IMR-90 (cell line): ENCODE results near the gene FOLR2. TPM values are rescaled to one million over a fixed set of nuclear protein-coding genes. Genes with fewer than 3 reads are reported as not detected.

ENCODE experiments used
- ATAC-seq: fragments of 200-7000 bp; cut with Tn5 transposase; 2 replicates; pipeline ENCODE4 v1.9.1; 2020; ENCODE audit warnings: low read depth, mild to moderate bottlenecking, moderate library complexity
- BruUV-seq: library from RNA; stranded (reverse); fragments of 400-500 nt; replicated peaks from 2 replicates; lab custom pipeline; 2021; lab: Mats Ljungman, UMichigan
- CTCF ChIA-PET: fragments of 300-600 bp; formaldehyde crosslinking; extraction: SDS; loops from one replicate; lab custom pipeline; 2021; ENCODE audit warnings: antibody characterized with exemption; lab: Yijun Ruan, JAX
- POLR2A ChIA-PET: fragments of 300-600 bp; sonication (Branson Sonifier 250); formaldehyde crosslinking; loops from one replicate; lab custom pipeline; 2022; ENCODE audit warnings: antibody characterized with exemption; ENCODE audit not compliant: unreplicated experiment; lab: Charles Lee
- DNase-seq: peaks from one replicate; pipeline ENCODE4 v3.0.0; 2013
- H2AFZ ChIP-seq: replicated peaks from 2 replicates; pipeline ENCODE3; 2013; ENCODE audit warnings: low read length, mild to moderate bottlenecking; ENCODE audit not compliant: poor library complexity
- H2AK5ac ChIP-seq: 2 replicates; pipeline ENCODE4 v1.6.1; 2013; ENCODE audit warnings: low read depth, low read length, inconsistent platforms
- H2AK9ac ChIP-seq: replicated peaks from 2 replicates; pipeline ENCODE3; 2013; ENCODE audit warnings: mild to moderate bottlenecking, low read depth, low read length, moderate library complexity; ENCODE audit not compliant: poor library complexity
- H2BK120ac ChIP-seq: 2 replicates; pipeline ENCODE4 v1.6.1; 2013; ENCODE audit warnings: low read depth, low read length, inconsistent platforms
- H2BK15ac ChIP-seq: 3 replicates; pipeline ENCODE4 v1.6.1; 2013; ENCODE audit warnings: low read depth, low read length, inconsistent platforms
- H2BK20ac ChIP-seq: 2 replicates; pipeline ENCODE4 v1.6.1; 2013; ENCODE audit warnings: low read depth, mild to moderate bottlenecking, inconsistent platforms, low read length, moderate library complexity
- H2BK5ac ChIP-seq: 2 replicates; pipeline ENCODE4 v1.6.1; 2013; ENCODE audit warnings: mild to moderate bottlenecking, low read depth, low read length, inconsistent platforms; ENCODE audit not compliant: poor library complexity, severe bottlenecking
- H3K14ac ChIP-seq: replicated peaks from 2 replicates; pipeline ENCODE4 v1.6.1; 2013; ENCODE audit warnings: low read depth, low read length, inconsistent platforms
- H3K18ac ChIP-seq: 2 replicates; pipeline ENCODE4 v1.6.1; 2013; ENCODE audit warnings: low read depth, low read length, control low read depth
- H3K23ac ChIP-seq: 2 replicates; pipeline ENCODE4 v1.6.1; 2013; ENCODE audit warnings: low read depth, low read length, inconsistent platforms
- H3K27ac ChIP-seq: 2 replicates; pipeline ENCODE4 v1.5.1; 2013; ENCODE audit warnings: mild to moderate bottlenecking, control low read depth, low read length; ENCODE audit not compliant: insufficient read depth
- H3K27me3 ChIP-seq: 2 replicates; pipeline ENCODE4 v1.6.1; 2013; ENCODE audit warnings: low read length; ENCODE audit not compliant: control insufficient read depth, insufficient read depth
- H3K36me3 ChIP-seq: 2 replicates; pipeline ENCODE4 v1.6.1; 2013; ENCODE audit warnings: low read length, mixed read lengths; ENCODE audit not compliant: control insufficient read depth, insufficient read depth
- H3K4ac ChIP-seq: 2 replicates; pipeline ENCODE4 v1.6.1; 2013; ENCODE audit warnings: low read depth, low read length, inconsistent platforms
- H3K4me1 ChIP-seq: 2 replicates; pipeline ENCODE4 v1.6.1; 2013; ENCODE audit warnings: low read length, mixed read lengths; ENCODE audit not compliant: control insufficient read depth, insufficient read depth
- H3K4me2 ChIP-seq: 2 replicates; pipeline ENCODE4 v1.6.1; 2013; ENCODE audit warnings: low read depth, mild to moderate bottlenecking, control low read depth, low read length, moderate library complexity
- H3K4me3 ChIP-seq: 2 replicates; pipeline ENCODE4 v1.5.1; 2013; ENCODE audit warnings: low read depth, mild to moderate bottlenecking, control low read depth, low read length, moderate library complexity; ENCODE audit not compliant: insufficient read depth
- H3K56ac ChIP-seq: 2 replicates; pipeline ENCODE4 v1.6.1; 2013; ENCODE audit warnings: low read length, inconsistent platforms; ENCODE audit not compliant: insufficient read depth; ENCODE audit errors: extremely low read depth
- H3K79me1 ChIP-seq, 2 experiments: 2 replicates each; pipeline ENCODE4 v1.6.1; 2013; ENCODE audit warnings: low read length in 2 of 2, inconsistent platforms in 1 of 2, low read depth in 1 of 2
- H3K9ac ChIP-seq: 2 replicates; pipeline ENCODE4 v1.6.1; 2013; ENCODE audit warnings: low read depth, low read length, control low read depth
- H3K9me1 ChIP-seq: 2 replicates; pipeline ENCODE4 v1.6.1; 2013; ENCODE audit warnings: low read length, inconsistent platforms; ENCODE audit not compliant: insufficient read depth
- H3K9me3 ChIP-seq: 2 replicates; pipeline ENCODE4 v1.6.1; 2013; ENCODE audit warnings: low read length; ENCODE audit not compliant: control insufficient read depth, insufficient read depth
- H4K20me1 ChIP-seq: 2 replicates; pipeline ENCODE4 v1.6.1; 2013; ENCODE audit warnings: low read length, inconsistent platforms; ENCODE audit not compliant: insufficient read depth
- H4K5ac ChIP-seq: 2 replicates; pipeline ENCODE4 v1.6.1; 2013; ENCODE audit warnings: mild to moderate bottlenecking, low read depth, low read length, control low read depth
- H4K8ac ChIP-seq, 2 experiments: 2 replicates each; pipeline ENCODE4 v1.6.1; 2013; ENCODE audit warnings: low read depth in 2 of 2, low read length in 2 of 2, control low read depth in 1 of 2, inconsistent platforms in 1 of 2
- H4K91ac ChIP-seq: 2 replicates; pipeline ENCODE4 v1.6.1; 2013; ENCODE audit warnings: low read depth, low read length, inconsistent platforms; ENCODE audit not compliant: insufficient read depth
- MAZ ChIP-seq: IDR thresholded peaks from 2 replicates; pipeline ENCODE4 v1.6.1; 2012; ENCODE audit warnings: low read depth, mild to moderate bottlenecking, low read length, improper control_type of control experiment, moderate library complexity, borderline replicate concordance
- MXI1 ChIP-seq: IDR thresholded peaks from 2 replicates; pipeline ENCODE4 v1.6.1; 2012; ENCODE audit warnings: low read depth, mild to moderate bottlenecking, low read length, moderate library complexity, borderline replicate concordance
- NFE2L2 ChIP-seq: fragments of 150-350 bp; IDR thresholded peaks from 2 replicates; pipeline ENCODE4 v1.6.1; 2016; ENCODE audit warnings: low read depth, mild to moderate bottlenecking, low read length
- RAD21 ChIP-seq: IDR thresholded peaks from 2 replicates; pipeline ENCODE4 v1.6.1; 2012; ENCODE audit warnings: low read length, improper control_type of control experiment
- SMC3 ChIP-seq: fragments of 150-350 bp; IDR thresholded peaks from 2 replicates; pipeline ENCODE4 v1.6.1; 2016; ENCODE audit warnings: low read depth, mild to moderate bottlenecking, antibody characterized with exemption, low read length, moderate library complexity
- WGBS, 2 experiments: methylation state at CpG; one replicate each; pipeline versions ENCODE4 v1.1.5 to v1.1.7; 2013; ENCODE audit warnings: missing lambda C conversion rate in 2 of 2; ENCODE audit not compliant: insufficient read length in 1 of 2; ENCODE audit errors: extremely low coverage in 2 of 2; 5-methylcytosine and 5-hydroxymethylcytosine counted together
- dilution Hi-C: fragments of 300-500 bp; cut with HindIII; formaldehyde crosslinking; loops from one replicate; pipeline ENCODE4 v1.14.3; 2018; ENCODE audit warnings: low sequenced_read_pairs; ENCODE audit not compliant: unreplicated experiment
- in situ Hi-C: fragments of 300-500 bp; cut with MboI; formaldehyde crosslinking; loops from 3 replicates; pipeline ENCODE4 v1.14.3; 2019; ENCODE audit warnings: low sequenced_read_pairs, inconsistent platforms, mixed read lengths
- intact Hi-C: fragments of 100-400 bp; cut with micrococcal nuclease; formaldehyde crosslinking; loops from 2 replicates; pipeline ENCODE4 v1.10.0; 2022
- polyA plus RNA-seq, 3 experiments: library from polyadenylated mRNA; depleted of rRNA; stranded (reverse); fragments of >200 nt; gene quantifications; 2 replicates each; pipeline ENCODE4 v1.2.3, GENCODE V29; 2012; ENCODE audit warnings: low replicate concordance in 1 of 3
- total RNA-seq: library from RNA; depleted of rRNA; stranded (reverse); fragments of >200 nt; gene quantifications from 2 replicates; pipeline ENCODE4 v1.2.3, GENCODE V29; 2012
- TF ChIP-seq, protein P1 (sequence below): conservative IDR thresholded peaks from 2 replicates; pipeline ENCODE4 v1.5.1; 2012; ENCODE audit warnings: mild to moderate bottlenecking, low read depth, low read length, improper control_type of control experiment
- TF ChIP-seq, protein P2 (sequence below): fragments of 150-350 bp; IDR thresholded peaks from 2 replicates; pipeline ENCODE4 v1.6.1; 2016; ENCODE audit warnings: low read depth, mild to moderate bottlenecking, low read length, moderate library complexity, borderline replicate concordance
- TF ChIP-seq, protein P3 (sequence below): fragments of 150-350 bp; IDR thresholded peaks from 2 replicates; pipeline ENCODE4 v1.6.1; 2017; ENCODE audit warnings: mild to moderate bottlenecking, antibody characterized with exemption, low read length, low read depth

The FOLR2 gene
- total and polyA plus RNA-seq, 2 of the 4 experiments (the other 2 are of a cell fraction), result not detected

DNA sequence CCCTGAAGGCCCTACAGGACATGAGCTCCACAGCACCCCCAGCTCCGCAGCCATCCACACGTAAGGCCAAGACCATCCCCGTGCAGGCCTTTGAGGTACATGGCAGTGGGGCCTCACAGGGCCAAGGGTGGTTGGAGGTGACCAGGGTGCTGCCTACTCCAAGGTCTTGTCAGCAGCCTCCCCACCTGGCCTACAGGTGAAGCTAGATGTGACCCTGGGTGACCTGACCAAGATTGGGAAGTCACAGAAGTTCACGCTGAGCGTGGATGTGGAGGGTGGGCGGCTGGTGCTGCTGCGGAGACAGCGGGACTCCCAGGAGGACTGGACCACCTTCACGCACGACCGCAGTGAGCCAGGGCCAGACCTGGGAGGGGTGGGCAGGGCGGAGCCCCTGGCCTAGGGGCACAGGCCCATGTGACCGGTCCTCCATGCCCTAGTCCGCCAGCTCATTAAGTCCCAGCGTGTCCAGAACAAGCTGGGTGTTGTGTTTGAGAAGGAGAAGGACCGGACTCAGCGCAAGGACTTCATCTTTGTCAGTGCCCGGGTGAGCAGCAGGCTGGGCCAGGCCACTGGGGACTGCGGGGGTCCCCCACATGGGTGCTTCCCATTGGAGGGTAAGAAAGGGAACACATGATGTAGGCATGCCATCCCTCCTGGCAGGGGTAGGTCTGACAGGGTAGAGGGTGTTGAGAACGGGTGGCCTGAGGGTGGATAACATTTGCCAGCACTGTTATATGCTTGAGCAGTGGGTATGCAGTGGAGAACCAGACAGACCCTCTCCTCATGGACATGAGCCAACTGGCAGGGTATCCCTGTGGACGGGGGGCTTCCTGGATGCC lies 13.6 kb downstream of the FOLR2 start (continued):
- TF ChIP-seq NFE2L2, result no peak

DNA sequence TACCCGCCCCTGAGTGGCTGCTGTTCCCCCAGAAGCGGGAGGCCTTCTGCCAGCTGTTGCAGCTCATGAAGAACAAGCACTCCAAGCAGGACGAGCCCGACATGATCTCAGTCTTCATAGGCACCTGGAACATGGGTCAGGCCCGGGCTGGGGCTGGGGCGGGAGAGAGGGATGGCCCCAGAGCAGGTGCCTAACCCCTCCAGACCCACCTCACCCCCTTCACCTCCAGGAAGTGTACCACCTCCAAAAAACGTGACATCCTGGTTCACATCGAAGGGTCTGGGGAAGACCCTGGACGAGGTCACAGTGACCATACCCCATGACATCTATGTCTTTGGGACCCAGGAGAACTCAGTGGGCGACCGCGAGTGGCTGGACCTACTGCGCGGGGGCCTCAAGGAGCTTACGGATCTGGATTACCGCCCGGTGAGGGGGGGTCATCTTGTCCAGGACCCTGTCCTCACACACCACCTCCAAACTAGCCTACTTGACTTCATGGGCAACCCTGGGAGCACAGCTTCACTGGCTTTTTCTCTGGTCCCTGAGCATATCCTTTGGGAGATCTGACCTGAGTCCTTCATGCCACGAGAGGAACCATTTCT lies 14.3 kb downstream of the FOLR2 start:
- Histone ChIP-seq H2BK15ac (no peak overlapping the region), H3K36me3 (peaks cover 87% of the 10 kb centered on the region), H4K8ac (no peak overlapping the region), H2AK9ac (peak overlapping the region; percentile 47), H2BK120ac (no peak overlapping the region), H3K9me1 (peaks cover 3% of the 10 kb centered on the region; the same call in 1 of the 2 replicates), H4K91ac (no peak overlapping the region), H3K4me1 (peaks cover 2% of the 10 kb centered on the region; the same call in 1 of the 2 replicates), H2AK5ac (no peak overlapping the region), H4K20me1 (peaks cover 75% of the 10 kb centered on the region), H2BK20ac (no peak overlapping the region), H3K79me1 (peaks cover 20 to 78% of the 10 kb centered on the region in 2 experiments), H3K9ac (no peak overlapping the region), H3K18ac (no peak overlapping the region), H3K9me3 (no peaks in the 10 kb centered on the region), H3K4me2 (no peak overlapping the region), H4K5ac (no peak overlapping the region), H2AFZ (no peak overlapping the region), H3K14ac (no peak overlapping the region), H3K4ac (no peak overlapping the region), H2BK5ac (no peak overlapping the region), H3K56ac (no peak overlapping the region), H3K4me3 (no peak overlapping the region), H3K27ac (no peak overlapping the region), H3K23ac (no peak overlapping the region), H3K27me3 (no peaks in the 10 kb centered on the region)
- ATAC-seq, result no peak
- intact Hi-C loops (no loop called here), in situ Hi-C loops (no loop called here), dilution Hi-C loops (no loop called here)
- POLR2A ChIA-PET, result no interaction called here
- CTCF ChIA-PET, result no interaction called here
- TF ChIP-seq SMC3 (no peak), MAZ (no peak), RAD21 (no peak), MXI1 (no peak), NFE2L2 (no peak)
- TF ChIP-seq, protein P1, sequence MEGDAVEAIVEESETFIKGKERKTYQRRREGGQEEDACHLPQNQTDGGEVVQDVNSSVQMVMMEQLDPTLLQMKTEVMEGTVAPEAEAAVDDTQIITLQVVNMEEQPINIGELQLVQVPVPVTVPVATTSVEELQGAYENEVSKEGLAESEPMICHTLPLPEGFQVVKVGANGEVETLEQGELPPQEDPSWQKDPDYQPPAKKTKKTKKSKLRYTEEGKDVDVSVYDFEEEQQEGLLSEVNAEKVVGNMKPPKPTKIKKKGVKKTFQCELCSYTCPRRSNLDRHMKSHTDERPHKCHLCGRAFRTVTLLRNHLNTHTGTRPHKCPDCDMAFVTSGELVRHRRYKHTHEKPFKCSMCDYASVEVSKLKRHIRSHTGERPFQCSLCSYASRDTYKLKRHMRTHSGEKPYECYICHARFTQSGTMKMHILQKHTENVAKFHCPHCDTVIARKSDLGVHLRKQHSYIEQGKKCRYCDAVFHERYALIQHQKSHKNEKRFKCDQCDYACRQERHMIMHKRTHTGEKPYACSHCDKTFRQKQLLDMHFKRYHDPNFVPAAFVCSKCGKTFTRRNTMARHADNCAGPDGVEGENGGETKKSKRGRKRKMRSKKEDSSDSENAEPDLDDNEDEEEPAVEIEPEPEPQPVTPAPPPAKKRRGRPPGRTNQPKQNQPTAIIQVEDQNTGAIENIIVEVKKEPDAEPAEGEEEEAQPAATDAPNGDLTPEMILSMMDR, result no peak
- TF ChIP-seq, protein P2, sequence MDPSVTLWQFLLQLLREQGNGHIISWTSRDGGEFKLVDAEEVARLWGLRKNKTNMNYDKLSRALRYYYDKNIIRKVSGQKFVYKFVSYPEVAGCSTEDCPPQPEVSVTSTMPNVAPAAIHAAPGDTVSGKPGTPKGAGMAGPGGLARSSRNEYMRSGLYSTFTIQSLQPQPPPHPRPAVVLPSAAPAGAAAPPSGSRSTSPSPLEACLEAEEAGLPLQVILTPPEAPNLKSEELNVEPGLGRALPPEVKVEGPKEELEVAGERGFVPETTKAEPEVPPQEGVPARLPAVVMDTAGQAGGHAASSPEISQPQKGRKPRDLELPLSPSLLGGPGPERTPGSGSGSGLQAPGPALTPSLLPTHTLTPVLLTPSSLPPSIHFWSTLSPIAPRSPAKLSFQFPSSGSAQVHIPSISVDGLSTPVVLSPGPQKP, result no peak
- TF ChIP-seq, protein P3, sequence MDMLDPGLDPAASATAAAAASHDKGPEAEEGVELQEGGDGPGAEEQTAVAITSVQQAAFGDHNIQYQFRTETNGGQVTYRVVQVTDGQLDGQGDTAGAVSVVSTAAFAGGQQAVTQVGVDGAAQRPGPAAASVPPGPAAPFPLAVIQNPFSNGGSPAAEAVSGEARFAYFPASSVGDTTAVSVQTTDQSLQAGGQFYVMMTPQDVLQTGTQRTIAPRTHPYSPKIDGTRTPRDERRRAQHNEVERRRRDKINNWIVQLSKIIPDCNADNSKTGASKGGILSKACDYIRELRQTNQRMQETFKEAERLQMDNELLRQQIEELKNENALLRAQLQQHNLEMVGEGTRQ, result no peak
- BruUV-seq, result no TSS peak
- DNase-seq, result no peak
- 43% methylated on average over 1 of the region's 18 CpGs; no CpG with 5 or more reads in 1 of the 2 experiments for WGBS, 2 experiments
